Neutrophil (primary cell): ENCODE data around the gene GNAQ.

Experiments
- H3K27ac ChIP-seq: fragments of 200-600 bp; sonication (generic); 2 replicates; pipeline ENCODE4 v1.5.1; 2016; ENCODE audit warnings: mild to moderate bottlenecking, moderate library complexity
- H3K27me3 ChIP-seq: fragments of 200-600 bp; sonication (generic); 2 replicates; pipeline ENCODE4 v1.6.0; 2016; ENCODE audit warnings: mild to moderate bottlenecking
- H3K36me3 ChIP-seq: fragments of 200-600 bp; sonication (generic); 2 replicates; pipeline ENCODE4 v1.5.1; 2017
- H3K4me1 ChIP-seq, 2 experiments: fragments of 200-600 bp in 1 of 2; sonication (generic) in 1 of 2; 1 replicate in 1 of 2; 2 replicates in 1 of 2; pipeline versions ENCODE4 v1.5.1 to v1.6.1; 2013 to 2016; ENCODE audit warnings: low read depth in 1 of 2, low read length in 1 of 2, mild to moderate bottlenecking in 1 of 2, moderate library complexity in 1 of 2; ENCODE audit not compliant: control insufficient read depth in 1 of 2, insufficient read depth in 1 of 2
- H3K4me3 ChIP-seq, 2 experiments: fragments of 200-600 bp in 1 of 2; sonication (generic) in 1 of 2; 1 replicate in 1 of 2; 2 replicates in 1 of 2; pipeline ENCODE4 v1.5.1; 2013 to 2016; ENCODE audit warnings: low read depth in 1 of 2, low read length in 1 of 2, mild to moderate bottlenecking in 1 of 2, moderate library complexity in 1 of 2
- H3K9me3 ChIP-seq: fragments of 200-600 bp; sonication (generic); 2 replicates; pipeline ENCODE4 v1.5.1; 2016
- CTCF ChIP-seq: fragments of 200-600 bp; sonication (generic); IDR thresholded peaks from 2 replicates; pipeline ENCODE4 v1.5.1; 2016; ENCODE audit warnings: antibody characterized with exemption

Gene GNAQ

GRCh38 chr9:78006734-78007133 is 24.9 kb downstream of the GNAQ start:
- TF ChIP-seq CTCF = no peak
- no peak overlapping the region for H3K4me3 ChIP-seq
- peaks cover 6% of the 10 kb centered on the region for H3K36me3 ChIP-seq
- no peaks in the 10 kb centered on the region for H3K9me3 ChIP-seq
- peak overlapping the region; percentile 44 for H3K27ac ChIP-seq
- H3K27me3 ChIP-seq = no peaks in the 10 kb centered on the region
- H3K4me1 ChIP-seq = peaks cover 53 to 64% of the 10 kb centered on the region in 2 experiments

- no peak for TF ChIP-seq CTCF
- Histone ChIP-seq H3K27ac (peak overlapping the region; percentile 55), H3K27me3 (no peaks in the 10 kb centered on the region), H3K4me3 (no peak overlapping the region), H3K36me3 (peaks cover 6% of the 10 kb centered on the region), H3K4me1 (peaks cover 41 to 56% of the 10 kb centered on the region in 2 experiments), H3K9me3 (no peaks in the 10 kb centered on the region)
Measured at GRCh38 chr9:78005231-78006002, 26.2 kb downstream of the GNAQ start.

GRCh38 chr9:78004478-78005229 is 27.0 kb downstream of the GNAQ start:
- no peak overlapping the region for H3K4me3 ChIP-seq
- peak overlapping the region; percentile 55 for H3K27ac ChIP-seq
- no peaks in the 10 kb centered on the region for H3K9me3 ChIP-seq
- peaks cover 6% of the 10 kb centered on the region for H3K36me3 ChIP-seq
- TF ChIP-seq CTCF = no peak
- H3K4me1 ChIP-seq = peaks cover 42 to 56% of the 10 kb centered on the region in 2 experiments
- no peaks in the 10 kb centered on the region for H3K27me3 ChIP-seq

GRCh38 chr9:78003730-78004129 is 27.9 kb downstream of the GNAQ start:
- TF ChIP-seq CTCF = no peak
- Histone ChIP-seq H3K27me3 (no peaks in the 10 kb centered on the region), H3K36me3 (peaks cover 6% of the 10 kb centered on the region), H3K4me3 (no peak overlapping the region), H3K27ac (no peak overlapping the region), H3K4me1 (peaks cover 48 to 58% of the 10 kb centered on the region in 2 experiments), H3K9me3 (no peaks in the 10 kb centered on the region)

GRCh38 chr9:78001946-78002731 is 29.5 kb downstream of the GNAQ start:
- Histone ChIP-seq H3K27ac (peak overlapping the region; percentile 65), H3K9me3 (no peaks in the 10 kb centered on the region), H3K4me3 (no peak overlapping the region), H3K27me3 (no peaks in the 10 kb centered on the region), H3K36me3 (peaks cover 6% of the 10 kb centered on the region), H3K4me1 (peaks cover 57 to 67% of the 10 kb centered on the region in 2 experiments)
- TF ChIP-seq CTCF = no peak
